Measurements from ENCODE around the gene DPEP2.
"Not testable (repeated sequence)": the region's sequence is repeated elsewhere in the genome, so short reads cannot be mapped to it uniquely, and the experiment has no call there.

Gene DPEP2

DNA sequence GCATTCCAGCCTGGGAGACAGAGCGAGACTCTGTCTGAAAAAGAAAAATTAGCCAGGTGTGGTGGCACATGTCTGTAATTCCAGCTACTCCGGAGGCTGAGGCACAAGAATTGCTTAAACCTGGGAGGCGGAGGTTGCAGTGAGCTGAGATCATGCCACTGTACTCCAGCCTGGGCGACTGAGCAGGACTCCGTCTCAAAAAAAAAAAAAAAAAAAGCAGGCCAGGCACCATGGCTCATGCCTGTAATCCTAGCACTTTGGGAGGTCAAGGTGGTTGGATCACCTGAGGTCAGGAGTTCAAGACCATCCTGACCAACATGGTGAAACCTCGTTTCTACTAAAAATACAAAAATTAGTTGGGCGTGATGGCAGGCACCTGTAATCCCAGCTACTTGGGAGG is 27.0 kb downstream of the DPEP2 start:
- not testable (repeated sequence) for DNase-seq

DNA sequence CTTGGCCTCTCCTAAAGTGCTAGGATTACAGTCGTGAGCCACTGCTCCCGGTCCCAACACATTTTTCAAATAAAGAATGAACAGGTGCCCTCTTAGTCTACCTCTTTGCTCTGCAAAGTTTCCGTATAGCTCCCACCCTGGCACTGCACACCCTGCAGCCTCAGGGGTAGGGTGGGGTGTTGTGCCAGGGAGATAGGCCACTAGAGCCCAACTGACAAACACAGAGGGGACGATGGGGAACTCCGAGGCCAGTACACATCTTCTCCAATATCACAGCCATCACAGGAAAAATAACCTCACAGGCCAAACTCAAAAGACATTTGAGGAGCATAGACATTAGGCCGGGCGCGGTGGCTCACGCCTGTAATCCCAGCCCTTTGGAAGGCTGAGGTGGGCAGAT is 28.2 kb downstream of the DPEP2 start:
- DNase-seq: no peak

DNA sequence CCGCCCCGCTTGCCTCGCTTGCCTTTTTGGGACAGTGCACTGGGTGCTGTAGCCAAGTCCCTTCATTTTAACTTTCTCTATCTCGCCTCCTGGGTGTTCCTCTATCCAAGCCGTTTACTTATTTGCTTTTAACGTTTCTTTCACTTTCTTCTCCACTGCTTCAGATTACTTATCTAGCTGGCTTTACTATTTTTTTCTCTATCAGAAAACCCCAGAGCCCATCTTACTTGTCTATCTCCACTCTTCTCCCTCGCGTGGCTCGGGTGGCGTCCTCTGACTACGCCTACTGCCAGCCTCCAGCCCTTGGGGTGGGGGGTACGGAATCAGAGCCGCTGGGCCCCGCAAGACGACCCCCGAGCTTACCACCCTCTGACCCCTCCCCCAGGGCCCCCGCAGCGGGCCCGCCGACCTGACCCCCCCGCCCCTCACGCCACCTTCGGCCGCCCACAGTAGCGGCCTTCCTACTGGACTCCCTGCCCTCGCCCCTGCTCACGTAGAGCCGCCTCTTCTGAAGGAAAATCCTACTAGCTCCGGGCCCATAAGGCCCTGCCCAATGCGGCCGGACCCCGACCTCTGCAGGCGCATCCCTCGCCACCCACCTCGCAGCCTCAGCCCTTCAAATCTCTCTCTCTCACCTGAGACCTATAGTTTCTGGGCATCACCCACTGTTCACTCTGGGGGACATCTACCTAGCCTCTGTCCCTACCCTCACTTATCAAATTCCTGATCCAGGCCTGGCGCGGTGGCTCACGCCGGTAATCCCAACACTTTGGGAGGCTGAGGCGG is 29.8 kb downstream of the DPEP2 start:
- peak in 1 of 6 experiments; percentile 24 for DNase-seq

DNA sequence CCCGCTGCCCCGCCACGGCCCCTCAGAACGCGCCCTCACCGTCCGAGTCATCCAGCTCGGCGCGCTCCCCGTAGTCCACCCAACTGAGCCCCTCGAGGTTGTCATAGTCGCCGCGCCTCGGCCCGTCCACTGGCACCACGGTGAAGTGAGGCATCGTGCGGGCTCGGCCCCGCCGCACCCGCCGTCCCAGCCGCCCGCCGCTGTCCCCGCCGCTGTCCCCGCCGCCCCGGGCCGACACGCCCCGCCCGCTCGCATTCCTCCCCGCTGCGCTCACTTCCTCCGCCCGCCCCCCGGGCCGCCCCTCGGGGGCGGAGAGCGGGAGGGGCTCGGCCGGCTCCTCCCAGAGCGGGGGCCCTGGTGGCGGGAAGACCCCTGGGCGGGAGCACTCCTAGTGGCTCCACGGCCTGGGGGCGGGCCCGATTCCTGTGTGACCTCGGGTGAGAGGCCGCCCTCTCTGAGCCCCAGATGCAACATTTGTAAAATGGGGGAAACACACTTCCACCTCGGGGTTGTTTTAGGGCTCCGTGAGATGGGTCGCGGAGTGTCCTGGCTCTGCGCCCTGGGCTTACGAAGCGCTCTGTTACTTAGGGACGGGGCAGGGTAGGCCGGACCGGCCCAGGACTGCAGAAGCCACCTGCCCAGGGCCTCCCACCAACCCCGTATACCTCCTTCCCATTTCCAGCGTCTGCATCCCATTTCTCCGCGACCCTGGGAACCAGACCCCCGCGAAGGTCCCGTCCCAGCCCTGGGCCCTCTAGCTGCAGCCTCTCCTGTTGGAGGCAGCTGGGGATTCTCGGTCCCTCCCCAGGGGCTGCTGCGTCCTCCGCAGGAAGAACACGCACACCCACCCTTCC is 30.7 kb downstream of the DPEP2 start, which contains the start of gene SLC12A4:
Gene SLC12A4 (minus strand): TSS at position 238 of the 854 bp plus-strand sequence. CDS start 84 bp downstream, at position 154.
- peak; percentile 71 to 88 (median 81) for DNase-seq

DNA sequence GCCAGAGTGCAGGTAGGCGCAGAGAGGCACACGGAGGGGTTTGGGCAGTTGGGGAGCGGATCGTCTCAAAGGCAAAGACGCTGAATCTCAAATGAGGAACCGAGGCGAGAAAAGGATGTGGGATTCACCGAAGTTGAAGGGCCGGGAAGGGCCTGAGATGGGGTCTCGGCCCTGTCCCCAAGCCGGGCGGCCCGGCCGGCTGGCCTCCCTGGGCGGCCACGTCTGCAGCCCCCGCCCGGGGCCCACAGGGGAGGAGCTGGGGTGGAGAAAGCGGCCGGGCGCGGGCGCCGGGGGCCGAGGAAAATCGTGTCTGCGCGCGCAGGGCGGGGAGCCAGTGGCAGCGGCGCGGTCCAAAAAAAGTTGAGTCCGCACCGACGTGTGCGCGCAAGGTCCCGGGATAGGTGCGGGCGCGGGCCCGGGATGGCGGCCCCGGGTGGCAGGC is 31.3 kb downstream of the DPEP2 start:
- DNase-seq: peak in 3 of 6 experiments; percentile 41 to 53 (median 47)

DNA sequence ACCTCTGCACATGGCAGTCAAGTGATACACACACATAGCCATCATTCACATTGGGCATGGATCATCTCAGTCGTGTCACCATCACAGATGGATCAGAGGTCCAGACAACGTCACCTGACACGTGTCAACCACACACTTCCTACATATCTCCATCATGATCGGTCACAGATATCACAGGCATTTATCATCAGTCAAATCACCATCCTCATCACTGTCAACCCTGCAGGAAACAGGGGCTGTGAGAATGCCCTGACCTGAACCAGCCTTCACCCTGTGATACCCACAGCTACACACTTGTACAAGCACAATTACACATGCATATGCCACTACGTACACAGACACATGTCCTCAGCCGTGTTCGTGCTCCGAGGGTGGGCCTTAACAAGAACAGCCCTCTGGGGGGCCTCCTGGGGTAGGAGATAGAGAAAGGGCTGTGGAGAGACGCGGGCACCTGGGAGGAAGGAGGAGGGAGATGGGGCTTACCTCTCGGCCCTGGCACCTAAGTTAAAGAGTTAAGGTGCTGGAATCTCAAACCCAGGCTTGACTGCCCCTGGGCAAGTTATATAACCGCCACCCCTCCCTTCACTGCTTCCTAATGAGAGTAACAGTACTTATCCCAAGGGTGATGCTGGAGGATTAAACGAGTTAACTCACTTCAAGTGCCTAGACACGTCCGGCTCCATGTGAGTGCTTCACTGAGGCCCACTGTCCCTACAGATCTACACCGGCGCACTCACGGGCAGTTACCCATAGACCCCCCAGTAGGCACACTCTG is 31.9 kb downstream of the DPEP2 start:
- peak in 1 of 6 experiments; percentile 41 for DNase-seq

DNA sequence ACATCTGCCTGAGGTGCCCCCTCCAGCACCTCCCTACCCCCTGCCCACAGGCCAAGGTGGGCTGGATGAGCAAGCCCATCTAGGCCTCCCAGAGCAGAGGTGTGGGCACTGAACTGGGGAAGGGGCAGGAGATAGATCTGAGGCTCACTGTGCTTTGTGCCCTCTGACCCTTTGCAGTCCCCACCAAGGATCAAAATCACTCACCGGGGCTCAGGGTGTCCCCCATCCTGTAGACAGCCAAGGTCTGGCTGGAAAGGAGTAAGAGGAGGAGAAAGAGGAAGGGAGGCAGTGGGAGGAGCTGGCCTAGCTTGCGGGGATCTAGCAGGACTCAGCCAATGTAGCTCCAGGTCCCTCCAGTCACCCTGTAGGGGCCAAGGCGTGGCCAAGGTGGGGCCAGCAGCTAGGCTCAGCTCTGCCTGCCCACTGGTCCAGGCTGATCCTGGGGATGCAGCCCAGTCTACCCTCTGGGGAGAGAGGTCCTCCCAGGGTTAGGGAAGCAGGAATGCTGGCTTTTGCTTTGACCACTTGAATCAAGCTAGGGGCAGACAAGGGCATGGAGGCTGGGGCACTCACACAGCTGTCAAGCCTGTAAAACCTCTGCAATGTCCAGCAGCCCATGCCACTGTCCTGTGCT is 32.6 kb downstream of the DPEP2 start:
- DNase-seq: no peak

DNA sequence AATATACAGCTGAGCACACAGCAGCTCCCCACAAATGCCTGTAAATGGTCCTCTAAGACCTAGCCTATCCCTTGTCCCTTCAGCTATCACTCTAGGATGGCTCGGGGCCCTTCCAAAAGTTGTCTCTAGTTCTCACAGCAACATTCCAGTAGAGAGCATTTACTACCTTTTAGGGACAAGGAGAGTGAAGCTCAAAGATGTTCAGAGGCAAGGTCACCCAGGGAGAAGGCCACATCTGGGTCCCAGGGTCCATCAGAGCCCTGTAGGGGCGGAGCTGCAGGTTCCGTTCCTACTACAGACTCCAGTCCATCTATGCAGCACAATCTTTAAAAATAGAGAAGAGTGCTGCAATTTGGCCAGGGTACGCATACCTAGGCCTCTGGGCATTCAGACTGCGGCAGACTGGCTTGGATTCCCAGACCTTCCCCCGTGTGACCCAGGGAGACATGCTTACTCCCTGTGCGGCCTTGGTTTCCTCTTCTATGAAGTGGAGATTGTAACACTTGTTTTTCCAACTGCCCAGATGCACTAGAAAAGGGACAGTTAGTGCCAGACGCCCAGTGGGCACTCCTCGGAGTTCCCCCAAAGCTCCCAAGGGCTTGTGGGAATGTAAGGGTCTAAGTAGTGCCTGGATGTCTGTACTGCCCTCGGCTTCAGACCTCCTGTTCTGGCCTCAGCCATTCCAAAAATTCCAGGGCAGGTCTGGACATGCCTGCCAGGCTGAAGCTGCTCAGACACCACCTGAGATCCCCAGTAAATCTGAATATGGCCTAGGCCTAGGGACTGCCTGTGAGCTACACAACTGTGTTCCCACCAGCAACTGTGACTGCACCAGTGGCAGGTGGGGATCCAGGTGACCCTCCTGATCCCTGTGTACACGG is 33.4 kb downstream of the DPEP2 start:
- no peak for DNase-seq

DNA sequence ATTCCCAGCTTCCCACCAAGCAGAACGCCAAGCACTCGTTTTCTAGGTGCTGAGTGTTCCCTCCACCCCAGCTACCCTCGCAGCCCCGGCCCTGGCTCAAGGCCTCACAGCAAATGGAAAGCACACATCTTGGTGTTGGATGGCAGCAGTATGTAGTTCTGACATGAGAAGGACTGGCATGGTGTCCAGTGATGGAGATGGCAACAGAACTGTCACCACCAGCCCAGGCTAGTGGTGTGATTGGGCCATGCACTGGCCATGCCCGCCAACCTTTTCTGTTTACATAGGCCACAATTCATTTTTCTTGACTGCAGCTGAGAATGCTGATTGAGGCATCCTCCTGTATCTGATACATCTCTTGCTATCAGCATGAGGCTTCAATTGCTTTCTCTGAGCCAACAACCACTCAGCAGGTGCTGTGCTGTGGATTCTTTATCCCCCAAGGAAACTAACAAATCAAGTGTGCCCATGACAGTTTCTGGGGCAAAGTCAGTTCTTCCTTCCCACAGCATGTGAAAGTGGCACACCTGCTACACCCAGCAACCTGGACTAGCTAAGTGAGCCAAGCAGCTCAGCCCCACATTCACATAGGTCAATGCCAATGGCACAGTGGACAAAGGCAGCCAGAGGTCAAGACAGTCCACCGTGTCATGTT is 34.7 kb downstream of the DPEP2 start:
- DNase-seq: no peak

DNA sequence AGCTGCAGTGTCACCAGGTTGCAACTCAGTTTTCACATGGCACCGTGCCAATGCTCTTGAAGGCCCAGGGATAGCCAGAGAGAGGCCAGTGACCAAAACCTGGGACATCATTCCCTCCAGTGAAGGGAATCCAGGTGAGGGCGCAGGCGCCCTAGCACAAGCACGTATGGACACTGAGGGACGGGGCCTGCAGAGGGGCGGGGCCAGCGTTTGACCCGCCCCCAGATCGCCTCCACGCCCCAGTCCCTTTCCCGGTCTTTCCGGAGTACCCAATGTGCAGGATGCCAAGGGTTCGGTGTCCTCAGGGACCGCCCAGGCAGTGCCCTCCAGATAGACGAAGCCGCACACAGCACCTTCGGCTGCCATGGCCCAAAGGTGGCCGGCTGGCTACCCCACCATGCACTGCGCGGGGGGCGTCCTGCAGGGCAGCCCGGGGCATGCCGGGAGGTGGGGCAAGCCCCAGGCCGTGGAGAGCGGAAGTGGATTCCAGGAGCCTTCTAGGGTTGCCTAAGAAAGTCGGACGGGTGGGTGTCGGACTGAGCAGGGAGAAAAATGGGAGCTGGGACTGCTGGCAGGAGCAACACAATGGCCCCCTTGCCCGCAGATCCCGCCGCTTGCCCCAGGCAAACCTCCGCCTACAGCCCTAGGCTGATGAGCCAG is 35.5 kb downstream of the DPEP2 start:
- no peak for DNase-seq

DNA sequence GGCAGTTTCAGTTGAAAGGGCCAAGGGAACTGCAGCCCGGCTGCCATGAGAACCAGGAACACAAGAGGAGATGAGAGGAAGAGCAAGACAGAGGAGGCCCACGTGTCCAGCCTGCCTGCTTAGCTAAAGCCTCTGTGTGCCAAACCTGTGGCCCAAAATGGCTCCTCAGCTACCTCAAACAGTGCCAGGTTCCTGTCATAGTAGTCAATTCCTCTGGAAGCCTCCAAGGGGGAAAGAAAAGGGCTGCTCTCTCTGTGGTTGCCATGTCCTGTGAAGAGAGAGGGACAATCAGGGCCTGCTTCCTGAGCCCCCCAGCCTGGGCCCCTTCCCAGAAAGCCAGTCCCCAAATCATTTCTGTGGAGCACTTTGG is 36.0 kb downstream of the DPEP2 start:
- DNase-seq: no peak

DNA sequence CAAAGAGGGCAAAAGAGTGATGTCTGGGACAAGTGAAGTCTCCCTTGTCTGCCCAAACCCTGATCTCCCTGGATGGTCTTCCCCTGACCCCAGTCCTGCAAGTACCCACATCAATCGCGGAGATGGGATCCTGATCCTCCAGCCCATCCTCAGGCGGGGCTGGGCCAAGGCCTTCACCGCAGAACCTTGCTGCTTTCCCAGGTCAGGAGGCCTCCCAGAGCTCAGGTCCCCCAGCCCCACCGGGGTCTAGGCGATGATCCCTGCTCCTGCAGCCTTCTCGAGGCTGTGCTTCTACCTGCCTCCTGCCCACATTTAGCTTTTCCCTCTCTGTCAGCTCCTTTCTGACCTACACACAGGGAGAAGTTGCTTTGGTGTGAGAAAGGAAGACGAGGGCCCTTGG is 37.1 kb downstream of the DPEP2 start:
- DNase-seq: no peak

DNA sequence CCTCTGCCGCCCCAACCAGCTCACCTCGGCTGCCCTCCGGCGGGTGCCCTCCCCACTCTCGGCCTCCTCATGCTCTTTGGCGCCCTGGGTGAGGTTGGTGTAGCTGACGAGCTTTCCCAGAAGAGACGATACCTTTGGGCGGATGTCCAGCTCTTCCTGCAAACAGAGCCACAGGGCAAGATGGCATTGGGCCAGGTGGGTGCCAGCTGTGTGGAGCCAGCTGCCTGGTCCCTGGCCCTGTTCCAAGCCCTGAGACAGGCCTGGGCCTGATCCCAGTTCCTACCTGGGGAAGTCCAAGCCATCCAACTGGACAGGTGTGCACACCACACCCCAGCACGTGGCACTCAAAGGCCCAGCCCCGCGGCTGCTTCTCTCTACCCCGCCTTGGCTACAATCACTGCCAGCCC is 37.7 kb downstream of the DPEP2 start:
- DNase-seq: no peak

DNA sequence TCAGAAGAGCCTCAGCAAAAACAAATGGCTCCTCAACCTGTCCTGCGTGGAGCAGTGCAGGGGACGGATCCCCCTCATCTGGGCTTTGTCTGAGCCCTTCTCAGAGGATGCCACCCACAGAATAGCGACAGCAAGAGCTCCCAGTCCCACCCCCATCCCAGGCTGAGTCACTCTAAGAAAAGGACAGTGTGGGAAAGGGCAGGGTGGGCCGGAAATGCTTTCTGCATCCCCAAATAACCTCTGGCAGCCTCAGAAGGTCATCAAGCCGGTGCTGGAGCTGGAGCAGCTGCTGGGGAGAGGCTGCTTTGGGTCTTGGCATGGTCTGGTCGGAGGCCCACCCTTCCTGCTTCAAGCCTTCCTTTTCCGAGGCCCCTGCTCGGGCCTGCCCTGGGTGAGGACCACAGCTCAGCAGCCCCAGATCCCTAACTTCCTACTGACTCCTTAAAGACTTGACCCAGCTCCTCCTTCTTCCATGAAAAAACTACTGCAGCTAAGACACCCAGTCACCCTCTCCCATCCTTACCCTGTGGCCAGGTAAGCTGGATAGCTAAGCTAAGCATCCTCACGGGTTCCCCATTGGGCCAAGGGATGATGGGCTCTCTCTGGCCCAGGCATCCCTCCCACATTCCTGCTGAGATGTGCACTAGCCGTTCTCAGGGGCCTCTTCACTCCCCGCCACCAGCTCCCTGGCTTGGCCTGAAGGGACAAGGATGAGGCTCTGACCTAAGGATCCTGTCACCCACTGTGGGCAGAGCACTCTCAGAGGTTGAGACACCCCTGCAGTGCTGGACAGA is 39.6 kb downstream of the DPEP2 start:
- no peak for DNase-seq

DNA sequence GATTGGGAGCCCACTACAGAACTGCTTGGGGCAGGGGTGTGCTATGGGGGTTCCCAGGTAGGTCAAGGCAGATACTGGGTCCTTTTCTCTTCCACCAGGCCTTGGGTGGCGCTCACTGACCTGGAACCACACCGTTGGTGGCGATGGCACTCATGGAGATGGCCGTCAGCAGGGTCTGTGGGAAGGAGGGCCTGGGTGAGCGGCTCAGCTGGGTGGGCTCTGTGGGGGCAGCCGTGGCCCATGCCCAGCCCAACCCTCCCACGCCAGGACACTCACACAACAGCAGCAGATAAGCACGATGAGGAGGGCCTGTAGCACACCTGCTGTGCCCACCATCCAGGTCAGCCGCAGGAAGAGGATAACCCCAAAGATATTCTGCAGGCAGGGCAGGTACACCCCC is 41.7 kb downstream of the DPEP2 start:
- no peak for DNase-seq

DNA sequence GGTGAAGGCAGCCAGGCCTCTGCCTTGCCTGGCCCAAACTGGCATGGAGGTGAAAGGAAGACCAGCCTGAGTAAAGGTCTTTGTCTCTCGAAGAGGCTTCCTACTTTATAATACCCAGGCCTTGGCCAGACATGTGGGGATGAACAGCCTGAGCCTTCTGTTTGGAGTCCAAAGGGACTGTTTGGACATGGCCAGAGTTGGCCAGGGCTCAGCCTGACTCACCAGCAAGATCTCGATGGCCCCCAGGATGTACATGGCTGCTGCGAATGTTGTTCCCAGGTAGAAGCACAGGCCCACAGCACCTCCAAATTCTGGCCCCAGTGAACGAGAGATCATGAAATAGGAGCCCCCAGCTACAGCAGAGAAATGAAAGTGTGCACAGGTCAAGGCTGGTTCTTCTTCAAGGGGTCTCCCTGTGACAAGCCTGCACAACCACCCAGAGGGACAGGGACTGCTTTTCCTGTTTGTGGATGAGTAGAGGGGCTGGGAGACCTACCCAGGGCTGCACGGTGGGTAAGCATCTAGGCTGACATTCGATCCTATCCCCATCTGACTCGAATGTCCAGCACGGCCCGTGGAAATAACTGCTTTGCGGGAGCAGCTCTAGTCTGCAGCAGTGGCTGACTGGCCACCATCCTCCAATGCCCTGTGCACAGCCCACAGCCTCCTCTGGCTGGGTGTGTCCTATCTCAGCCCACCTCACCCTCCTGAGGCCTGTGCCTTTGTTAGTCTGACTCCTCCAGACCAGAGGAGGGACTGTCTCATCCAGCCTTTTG is 44.7 kb downstream of the DPEP2 start:
- no peak for DNase-seq

DNA sequence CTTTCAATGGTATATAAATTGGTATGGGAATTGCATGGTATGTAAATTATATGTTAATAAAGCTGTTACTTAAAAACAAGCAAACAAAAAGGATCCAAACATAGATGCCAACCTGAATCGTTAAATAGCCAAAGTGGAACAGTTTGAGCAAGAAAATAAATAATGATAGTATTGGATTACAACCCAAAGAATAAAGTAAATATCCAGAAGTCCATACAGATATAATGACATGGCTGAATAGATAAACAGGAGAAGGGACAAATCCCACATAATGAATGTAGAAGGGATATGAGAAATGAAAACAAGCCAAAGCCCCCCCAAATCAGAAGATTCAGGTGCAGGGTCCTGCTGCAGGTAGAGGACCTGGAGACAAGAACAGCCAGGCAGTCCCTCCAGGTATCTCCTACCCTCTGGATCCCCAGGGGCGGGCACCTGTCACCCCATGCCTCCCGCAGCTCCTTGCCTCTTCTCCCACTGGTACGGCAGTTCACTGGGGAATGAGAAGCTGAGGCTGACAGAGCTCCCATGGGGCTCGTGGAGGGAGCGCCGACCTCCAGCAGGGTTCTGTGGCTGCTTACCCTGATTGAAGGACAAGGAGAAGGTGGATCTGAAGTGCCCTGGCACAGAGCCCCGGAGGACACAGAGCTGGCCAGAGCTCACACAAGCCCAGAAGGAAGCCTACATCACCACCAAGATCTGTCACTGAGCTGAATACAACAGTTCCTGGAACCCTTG is 45.5 kb downstream of the DPEP2 start:
- DNase-seq: no peak

DNA sequence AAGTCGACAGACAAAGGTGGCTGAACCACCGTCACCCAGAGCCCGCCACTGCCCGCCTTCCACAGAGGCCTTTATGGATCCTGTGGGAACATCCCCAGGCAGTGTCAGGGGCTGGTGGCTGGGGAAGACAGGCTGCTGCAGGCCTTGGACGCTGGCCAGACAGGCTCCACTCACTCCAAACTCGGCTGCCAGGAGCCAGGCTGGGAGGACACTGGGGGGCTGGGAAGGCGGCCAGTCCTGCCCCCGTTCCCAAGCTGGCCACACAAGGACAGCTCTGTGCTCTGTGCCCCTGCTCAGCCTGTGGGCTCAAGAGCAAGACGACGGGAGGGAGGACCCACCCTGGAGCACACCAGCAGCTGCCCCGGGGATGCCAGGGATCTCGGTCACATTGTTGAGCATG is 47.8 kb downstream of the DPEP2 start:
- DNase-seq: no peak
